GM23248 (cell line): ENCODE results near the gene RIN2.

Experiments
- EZH2 ChIP-seq: fragments of 200-600 bp; sonication (generic); IDR thresholded peaks from 2 replicates; pipeline ENCODE4 v1.6.1; 2018; ENCODE audit warnings: antibody characterized with exemption, mild to moderate bottlenecking; ENCODE audit not compliant: insufficient read depth, poor library complexity, severe bottlenecking
- EZH2phosphoT487 ChIP-seq: fragments of 200-600 bp; sonication (generic); IDR thresholded peaks from 2 replicates; pipeline ENCODE4 v1.6.1; 2018; ENCODE audit warnings: antibody characterized with exemption, moderate library complexity, mild to moderate bottlenecking, low read depth; ENCODE audit not compliant: insufficient read depth

- TF ChIP-seq EZH2: no peak
- no peak for TF ChIP-seq EZH2phosphoT487
Measured at GRCh38 chr20:19711126-19711525, 46.9 kb upstream of the RIN2 start.
